Inferior parietal cortex (tissue), 1 donor: ENCODE measurements around the gene OR6N2.

Source experiments
- DNase-seq: peaks from one replicate; pipeline ENCODE4 v3.0.0-alpha.2; 2016; ENCODE audit errors: extremely low spot score

The OR6N2 gene, protein sequence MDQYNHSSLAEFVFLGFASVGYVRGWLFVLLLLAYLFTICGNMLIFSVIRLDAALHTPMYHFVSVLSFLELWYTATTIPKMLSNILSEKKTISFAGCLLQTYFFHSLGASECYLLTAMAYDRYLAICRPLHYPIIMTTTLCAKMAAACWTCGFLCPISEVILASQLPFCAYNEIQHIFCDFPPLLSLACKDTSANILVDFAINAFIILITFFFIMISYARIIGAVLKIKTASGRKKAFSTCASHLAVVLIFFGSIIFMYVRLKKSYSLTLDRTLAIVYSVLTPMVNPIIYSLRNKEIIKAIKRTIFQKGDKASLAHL

DNA sequence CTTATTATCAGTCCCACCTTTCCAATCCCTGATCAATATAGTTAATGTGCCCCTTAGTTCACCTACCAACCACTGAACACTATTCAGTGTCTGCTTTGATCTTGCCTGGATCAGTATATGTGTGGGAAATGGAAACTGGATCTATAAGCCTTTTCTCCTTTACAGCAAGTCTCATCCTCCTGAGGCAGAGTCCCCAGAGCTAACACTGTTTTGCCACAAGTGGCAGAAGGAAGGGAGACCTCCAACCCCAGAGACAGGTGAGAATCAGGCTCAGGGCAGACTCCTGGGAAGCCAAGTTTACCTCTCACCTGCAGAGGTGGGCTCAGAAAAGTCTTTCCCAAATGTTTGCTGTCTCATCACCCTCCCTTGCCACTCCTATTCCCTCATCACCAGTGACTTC is at the start of gene OR6N2:
TSS of gene OR6N2 (minus strand) at position 101 of the 400 bp plus-strand sequence. CDS start 3,569 bp downstream, outside the sequence.
- DNase-seq, result no peak

DNA sequence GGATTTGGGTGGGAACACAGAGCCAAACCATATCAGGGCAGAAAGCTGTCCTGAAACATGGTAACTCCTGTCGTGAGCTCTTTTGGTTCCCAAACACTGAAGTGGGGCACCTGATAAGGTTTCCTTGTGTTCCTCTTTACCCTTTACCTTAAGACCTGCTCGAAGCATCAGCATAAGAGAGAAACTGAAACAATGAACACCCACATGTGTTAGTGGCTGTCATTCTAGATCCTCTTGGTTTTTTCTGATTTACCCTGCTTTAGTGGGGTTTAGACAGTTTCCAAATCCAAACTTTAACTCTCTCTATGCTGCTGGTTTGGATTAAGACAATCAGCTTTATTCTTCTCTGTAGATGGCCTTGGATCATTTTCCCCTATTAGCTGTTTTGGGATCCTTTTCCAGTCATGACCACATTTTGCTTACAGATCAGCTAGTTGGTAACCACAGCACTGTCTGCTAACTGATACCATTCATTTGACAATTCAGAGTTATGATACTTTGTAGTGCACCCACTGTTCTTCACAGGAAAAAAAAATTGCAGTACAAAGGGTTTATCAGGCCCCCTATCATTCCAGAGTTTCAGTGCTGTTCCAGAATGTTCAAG is 49.2 kb upstream of the OR6N2 start:
- no peak for DNase-seq

DNA sequence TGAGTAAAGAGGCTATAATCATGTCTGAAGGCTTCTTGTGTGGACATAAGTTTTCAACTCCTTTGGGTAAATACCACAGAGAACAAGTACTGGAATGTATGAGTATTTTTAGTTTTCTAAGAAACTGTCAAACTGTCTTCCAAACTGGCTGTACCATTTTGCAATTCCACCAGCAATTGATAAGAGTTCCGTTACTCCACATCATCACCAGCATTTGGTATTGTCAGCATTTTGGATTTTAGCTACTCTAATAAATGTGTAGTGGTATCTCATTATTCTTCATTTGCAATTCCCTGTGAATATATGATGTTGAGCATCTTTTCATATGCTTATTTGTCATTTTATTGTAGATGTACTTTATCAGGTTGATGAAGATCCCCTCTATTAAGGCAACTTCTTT is 40.7 kb upstream of the OR6N2 start:
- DNase-seq, result no peak

DNA sequence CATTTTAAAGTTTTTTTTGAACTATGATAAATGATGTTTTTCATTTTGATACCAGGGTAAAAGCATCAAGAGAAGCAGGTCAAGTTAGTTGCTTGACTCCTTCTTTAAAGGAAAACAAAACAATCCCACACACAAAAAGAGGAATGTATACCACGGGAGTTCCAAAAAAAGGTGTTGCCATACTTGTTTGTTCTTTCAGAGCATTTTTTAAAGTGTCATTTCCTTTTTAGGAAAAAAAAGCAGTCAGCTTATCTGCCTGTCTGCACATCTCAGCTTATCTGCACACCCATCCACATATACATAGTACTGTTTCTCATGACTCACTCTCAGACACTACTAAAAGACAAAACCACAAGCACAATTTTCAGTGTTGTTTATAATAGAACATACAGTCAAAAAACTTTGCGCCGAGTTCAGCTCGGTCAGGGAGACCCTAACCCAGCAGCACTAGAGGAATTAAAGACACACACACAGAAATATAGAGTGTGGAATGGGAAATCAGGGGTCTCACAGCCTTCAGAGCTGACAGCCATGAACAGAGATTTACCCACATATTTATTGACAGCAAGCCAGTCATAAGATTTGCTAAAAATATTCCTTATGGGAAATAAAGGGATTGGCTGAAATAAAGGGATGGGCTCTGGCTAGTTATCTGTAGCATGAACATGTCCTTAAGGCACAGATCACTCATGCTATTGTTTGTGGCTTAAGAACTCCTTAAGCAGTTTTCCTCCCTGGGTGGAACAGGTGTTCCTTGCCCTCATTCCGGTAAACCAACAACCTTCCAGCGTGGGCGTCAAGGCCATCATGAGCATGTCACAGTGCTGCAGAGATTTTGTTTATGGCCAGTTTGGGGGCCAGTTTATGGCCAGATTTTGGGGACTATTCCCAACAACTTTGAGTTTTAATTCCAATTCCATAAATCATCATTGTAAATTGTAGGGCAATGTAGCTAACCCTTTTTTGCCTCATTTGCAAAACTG is 38.7 kb upstream of the OR6N2 start:
- DNase-seq, result peak; percentile 34

DNA sequence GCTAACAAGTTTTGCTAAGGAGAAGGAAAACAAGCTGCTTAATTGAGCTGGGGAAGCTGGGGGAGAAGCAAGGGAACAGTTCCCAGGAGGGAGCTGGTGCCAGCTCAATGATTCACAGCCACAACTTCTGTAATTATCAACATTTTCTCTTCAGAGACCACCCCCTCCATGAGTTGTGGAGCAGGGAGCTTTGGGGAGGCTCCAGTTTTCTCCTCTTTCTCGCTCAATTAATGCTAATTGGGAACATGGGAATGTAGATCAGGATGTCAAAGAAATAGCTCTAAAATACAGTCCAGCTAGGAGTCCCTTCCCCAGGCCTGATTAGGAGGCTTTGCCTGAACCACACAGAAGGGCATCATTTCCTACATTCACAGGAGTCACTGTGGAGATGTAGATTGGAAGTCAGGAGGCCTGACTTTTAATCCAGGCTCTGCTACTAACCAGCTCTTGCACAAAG is 38.0 kb upstream of the OR6N2 start:
- peak; percentile 34 for DNase-seq

DNA sequence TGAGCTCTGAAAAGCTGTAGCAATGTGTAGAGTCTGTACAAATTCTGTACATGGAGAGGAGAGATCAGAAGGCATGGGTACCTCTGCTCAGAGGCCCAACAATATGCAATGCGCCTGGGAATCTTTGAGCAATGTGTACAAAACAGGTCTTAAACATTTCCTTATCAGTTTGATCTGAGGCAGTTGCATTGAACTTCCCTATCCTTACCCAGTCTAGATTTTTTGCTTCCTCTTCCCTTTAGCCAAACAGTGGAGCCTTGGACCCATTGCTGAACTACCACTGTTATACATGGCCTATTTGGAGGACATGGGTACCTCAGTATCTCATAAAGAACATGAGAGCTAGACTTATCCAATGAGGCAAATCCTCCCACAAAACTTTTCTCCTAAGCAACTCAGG is 37.6 kb upstream of the OR6N2 start:
- DNase-seq, result peak; percentile 11

DNA sequence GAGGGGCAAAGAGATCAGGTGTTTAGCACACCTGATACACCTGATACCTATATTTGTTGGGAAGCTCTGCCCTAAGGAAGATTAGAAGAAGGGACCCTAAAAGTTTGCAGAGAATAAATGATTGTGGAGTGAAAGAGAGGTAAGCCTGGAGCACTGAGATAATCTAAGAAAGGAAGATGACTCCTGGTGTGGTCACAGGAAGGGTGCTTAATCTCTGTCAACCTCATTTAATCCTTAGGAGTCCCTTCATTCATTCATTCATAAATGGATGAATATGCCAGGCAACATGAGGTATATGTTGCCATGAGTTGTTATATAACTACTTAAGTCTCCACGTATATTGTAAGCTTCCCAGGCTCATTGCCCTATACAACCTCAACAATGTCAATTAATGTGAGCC is 34.0 kb upstream of the OR6N2 start:
- DNase-seq, result no peak

DNA sequence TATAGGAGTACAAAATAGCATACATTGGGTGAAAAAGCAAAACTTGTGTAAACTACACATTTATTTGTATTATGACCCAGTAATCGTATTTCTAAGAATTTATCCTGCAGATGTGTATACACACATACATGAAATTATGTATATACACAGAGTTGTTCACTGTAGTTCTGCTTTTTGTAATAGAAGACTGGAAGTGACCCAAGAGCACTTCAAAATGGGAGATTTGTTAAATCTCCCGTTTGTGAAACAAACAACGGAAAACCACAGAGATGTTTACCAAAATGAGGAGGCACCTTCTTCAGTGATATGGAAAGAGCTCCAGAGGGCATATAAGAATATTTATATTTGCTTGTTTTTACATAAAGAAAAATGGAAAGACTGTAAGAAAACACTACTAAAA is 32.2 kb upstream of the OR6N2 start:
- DNase-seq, result no peak

DNA sequence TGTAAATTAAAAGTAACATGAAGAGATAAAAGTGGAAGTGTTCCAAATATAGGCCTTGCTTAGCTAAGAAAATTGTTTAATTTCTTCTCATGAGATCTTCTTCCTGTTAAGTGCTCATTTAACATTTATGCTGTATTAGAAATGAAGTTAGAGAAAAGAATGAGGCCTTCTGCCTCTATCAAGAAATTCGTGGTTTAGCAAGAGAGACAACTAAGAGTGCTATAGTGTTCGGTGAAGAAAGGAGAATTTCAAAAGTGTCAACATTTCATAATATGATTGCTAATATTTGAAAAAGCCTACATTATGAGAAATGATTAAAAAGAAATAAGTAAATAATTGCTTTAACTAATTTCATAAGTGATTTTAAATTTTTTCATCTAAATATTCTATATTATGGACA is 31.3 kb upstream of the OR6N2 start:
- DNase-seq, result no peak

DNA sequence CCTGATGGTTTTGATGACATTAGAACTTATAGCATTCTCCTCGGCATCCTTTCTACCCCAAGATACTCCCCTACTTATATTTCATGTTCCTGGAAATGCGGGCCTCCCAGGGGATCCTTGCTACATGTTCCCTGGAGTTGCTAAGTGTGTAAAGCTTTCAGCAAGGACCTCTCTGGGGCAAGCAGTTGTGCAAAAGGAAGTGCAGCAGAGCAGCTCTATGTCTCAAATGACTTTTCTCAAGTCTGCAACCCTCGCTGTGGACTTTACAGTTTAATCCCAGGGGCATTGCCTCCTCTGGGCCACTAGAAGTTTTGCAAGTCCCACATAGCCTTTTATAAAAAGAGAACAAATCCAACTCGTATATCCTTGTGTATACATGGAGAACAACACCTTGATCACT is 29.3 kb upstream of the OR6N2 start:
- no peak for DNase-seq

DNA sequence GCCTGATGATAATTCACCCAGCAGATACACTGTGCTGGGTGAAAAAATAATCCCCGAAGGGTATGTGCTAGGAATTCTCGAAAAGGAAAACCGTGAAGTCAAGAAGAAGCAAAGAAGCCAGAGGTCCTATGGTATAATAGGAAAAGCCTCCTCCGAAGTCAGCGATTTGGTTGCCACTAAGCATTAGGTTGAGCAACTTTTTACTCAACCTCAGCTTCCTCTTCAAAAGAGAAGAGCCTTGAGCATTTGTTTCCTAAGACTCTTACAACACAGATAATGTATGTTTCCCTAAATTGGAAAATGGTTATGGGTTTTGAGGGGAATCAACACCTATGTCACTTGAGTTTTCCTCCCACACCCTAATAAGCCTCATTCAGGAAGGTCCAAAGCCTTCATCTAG is 28.9 kb upstream of the OR6N2 start:
- DNase-seq, result no peak

DNA sequence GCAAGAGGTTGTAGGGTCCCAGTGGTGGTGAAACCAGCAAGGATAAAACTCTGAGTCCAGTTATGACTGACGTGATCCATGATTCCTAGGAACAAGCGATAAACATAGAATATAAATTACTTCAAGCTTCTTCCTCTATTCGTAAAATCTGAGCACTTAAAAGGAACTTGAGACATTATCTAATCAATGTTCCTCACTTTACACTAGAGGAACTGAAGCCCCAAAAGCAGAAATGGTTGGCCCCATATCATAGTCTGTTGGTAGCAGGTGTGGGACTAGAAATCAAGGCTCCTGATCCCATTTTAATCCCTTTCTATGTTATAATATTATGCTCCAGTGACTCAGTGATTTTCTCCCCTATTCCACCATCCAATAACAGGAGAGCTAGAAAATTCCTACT is 28.3 kb upstream of the OR6N2 start:
- DNase-seq, result no peak

DNA sequence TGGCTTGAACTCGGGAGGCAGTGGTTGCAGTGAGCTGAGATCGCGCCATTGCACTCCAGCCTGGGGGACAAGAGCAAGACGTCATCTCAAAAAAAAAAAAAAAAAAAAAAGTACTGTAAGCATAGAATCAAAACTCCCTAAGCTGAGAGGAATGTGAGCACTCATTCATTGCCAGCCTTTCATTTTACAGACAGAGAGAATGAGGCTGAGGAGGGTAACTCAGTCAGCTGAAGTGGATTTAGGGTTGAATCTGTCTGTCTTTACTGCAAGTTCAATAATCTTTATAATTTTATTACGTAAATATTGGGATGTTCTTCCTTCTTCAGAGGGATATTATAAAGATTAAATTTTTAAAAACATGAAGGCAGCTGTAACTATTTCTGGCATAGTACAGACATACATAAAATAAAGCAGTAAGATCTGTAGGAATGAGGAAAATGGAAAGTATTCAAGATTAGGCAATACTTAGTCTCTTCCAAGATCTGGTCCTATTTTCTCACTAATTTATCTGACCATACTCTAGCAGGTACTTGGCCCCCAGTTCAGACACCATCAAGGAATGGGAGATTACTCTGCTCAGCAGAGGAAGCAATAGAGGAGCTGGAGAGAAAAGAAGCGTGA is 26.0 kb upstream of the OR6N2 start:
- DNase-seq, result no peak

DNA sequence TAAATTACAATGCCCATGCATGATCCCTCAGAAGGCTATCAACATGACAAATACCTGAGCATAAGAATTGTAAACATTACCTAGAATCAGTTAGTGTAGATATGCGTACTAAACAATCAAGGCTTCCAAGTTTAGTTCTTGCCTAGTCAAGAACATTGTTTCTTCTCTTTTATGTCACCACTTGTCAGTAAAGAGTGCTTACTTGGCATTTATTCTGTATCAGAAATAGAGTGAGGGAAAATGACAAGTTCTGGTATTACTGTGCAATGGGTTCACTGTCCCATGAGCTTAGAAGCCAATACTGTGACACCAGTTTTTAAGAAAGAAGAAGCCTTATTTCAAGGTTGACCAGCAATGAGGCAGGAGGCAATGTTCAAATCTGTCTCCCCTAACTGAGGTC is 22.7 kb upstream of the OR6N2 start:
- no peak for DNase-seq

DNA sequence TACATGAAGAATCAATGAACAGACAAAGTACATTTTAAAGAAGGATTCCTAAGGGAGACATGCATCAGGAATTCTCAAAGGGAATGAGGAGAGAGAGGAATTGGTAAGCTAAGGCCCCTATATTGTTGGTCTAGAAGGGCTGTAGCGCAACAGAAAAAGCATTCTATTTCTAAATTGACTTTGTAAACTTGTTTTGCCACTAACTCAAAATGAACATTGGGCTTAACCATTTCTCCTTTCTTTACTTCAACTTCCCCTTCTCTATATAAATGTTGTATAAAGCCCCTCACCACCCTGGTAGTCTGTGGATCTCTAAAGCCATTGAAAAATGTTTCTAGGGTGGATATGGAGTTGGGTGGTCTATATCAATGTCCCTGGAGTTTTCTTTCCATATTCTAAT is 20.4 kb upstream of the OR6N2 start:
- DNase-seq, result no peak

DNA sequence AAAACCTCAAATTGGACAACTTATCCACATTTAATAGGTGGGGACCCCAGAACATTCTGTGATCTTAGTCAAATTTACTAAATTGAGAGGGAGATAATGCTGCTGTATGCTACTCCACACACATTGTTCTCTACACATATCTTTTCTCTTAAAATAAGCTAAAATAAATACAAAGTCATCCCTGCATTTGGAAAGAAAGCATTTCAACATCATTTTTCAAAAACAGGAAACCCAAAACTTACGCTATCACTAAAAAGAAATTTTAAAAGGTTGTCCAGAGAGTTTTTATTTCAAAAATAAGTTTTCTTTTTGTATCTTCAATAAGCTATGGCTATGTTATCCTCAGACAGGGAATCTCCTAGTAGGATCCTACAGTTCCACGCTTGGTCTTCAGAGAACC is 19.5 kb upstream of the OR6N2 start:
- DNase-seq, result no peak

DNA sequence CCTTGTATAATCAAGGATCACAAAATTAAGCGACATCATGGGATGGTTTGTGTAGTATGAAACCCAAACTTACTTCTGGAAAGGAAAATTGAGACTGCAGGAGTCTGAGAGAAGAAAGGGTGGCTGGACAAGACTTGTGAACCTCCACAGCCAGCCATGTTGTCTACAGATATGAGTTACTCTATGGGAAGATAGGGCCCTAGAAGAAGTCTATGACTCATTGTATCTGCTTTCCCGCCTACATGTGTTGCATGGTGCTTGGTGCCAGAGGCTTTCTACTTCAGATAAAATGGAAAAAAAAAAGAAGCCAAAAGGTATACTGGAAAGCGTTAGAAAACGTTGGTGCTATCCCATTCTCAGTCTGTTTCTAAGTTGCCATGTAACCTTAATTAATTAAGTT is 18.7 kb upstream of the OR6N2 start:
- DNase-seq, result no peak

DNA sequence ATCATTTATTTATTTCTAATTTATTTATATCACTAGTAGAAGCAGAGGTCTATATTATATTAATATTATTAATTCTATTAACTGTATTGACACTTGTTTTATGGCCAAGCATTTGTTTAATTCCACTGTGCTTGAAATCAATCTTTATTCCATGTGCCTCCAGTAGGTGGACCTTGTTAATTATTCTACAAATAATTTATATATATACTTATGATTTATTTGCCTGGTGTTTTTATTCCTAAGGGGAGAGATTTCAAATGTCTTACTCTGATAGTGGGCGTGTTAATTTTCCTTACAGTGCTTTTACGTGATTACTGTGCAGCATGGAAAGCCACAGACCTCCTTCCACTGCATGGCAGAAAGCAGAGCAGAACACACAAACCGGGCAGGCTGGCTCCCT is 17.5 kb upstream of the OR6N2 start:
- no peak for DNase-seq

DNA sequence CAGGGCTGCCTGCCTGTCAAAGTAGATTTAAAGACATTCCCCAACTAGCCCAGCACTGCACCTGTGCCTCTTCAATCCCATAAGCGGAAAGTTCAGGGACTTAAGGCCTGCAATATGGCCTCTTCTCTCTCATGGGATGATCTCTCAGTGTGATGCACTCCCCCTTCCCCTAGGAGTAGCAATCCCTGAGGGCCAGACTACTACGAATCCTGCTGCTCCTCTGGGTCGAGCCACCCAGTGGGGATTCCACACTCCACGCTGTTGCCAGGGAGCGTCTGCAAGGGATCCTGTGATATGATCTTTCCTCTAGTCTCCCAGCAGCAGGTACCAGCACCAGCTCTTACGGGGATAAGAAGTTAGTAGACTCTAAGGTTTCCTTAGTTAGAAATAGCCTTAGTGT is 13.2 kb upstream of the OR6N2 start:
- DNase-seq, result no peak

DNA sequence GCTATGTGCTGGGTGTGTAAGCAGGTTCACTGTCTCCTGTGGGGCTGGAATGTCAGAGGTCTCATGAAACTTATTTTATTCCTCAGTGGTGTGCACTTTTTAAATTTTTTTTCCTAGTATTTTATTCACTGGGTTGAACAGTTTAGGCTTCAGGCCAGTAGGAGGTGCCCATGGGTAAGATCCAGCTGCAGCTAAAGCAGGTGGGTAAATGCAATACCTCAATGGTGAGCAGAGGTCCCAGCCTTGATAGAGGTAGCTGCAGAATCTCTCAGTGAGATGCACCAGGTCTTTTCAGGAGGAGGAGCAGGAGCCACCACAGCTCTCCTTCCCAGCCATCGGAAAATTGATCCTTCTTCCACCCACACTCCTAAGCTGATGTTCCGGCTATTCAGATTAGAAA is 12.6 kb upstream of the OR6N2 start:
- no peak for DNase-seq

DNA sequence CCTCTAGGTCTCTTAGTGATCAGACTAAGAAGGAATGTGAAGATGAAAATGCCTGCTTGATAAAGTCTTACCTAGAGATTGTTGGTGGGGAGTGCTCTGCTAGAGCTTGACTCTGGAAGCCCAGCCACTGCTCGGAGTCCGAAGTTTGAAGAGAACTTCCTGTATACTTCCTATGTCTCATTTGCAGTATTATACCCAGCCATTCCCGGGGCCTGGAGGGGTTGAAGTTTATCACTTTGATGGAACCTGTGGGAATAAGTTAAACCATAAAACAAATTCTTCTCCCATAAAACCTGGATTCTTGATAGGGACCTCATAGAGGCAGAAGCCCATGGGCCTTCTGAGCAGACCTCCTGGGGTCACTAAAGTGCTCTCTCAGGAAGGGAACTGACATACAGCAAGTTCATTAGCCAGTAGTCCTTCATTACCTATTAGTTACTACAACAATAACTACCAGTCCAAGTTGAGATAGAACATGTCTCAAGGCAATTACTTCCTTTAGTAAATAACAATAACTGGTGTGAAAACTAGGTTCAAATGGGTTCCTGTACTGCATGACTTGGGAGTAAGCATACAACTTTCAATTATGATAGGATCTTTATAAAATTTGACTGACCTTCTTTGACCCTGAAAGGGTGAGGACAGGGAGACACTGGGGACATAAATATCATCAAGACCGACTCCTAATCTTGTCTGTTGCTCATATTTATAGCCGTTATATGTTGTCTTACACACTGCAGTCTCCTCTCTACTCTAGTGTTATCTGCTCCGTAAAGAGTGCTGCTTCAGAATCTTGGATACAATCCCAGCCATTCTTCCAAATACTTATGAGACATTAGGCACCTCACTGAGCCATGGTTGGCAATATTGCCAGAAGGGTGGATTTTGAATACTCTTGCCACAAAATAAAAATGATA is 8.8 kb downstream of the OR6N2 start, which contains the start of gene OR6N1:
TSS of gene OR6N1 (minus strand) at position 246 of the 917 bp plus-strand sequence. CDS start 5,513 bp downstream, outside the sequence.
- no peak for DNase-seq
